UCSD-AML1 (cell line): Measurements from ENCODE around the gene RIMBP2.
"Not testable (repeated sequence)": the region's sequence is repeated elsewhere in the genome, so short reads cannot be mapped to it uniquely, and the experiment has no call there.

ENCODE experiments used
- DNase-seq: peaks from one replicate; lab custom pipeline; 2025; ENCODE audit not compliant: unreplicated experiment; lab: John Stamatoyannopoulos, UW

The RIMBP2 gene

GRCh38 chr12:130742112-130742511 is 26.0 kb upstream of the RIMBP2 start:
- no peak for DNase-seq

GRCh38 chr12:130739571-130739970 is 23.5 kb upstream of the RIMBP2 start:
- DNase-seq: no peak

- not testable (repeated sequence) for DNase-seq
These were observed 22.3 kb upstream of the RIMBP2 start for GRCh38 chr12:130738403-130738802.

GRCh38 chr12:130737731-130738130 is 21.6 kb upstream of the RIMBP2 start:
- DNase-seq: no peak

DNA sequence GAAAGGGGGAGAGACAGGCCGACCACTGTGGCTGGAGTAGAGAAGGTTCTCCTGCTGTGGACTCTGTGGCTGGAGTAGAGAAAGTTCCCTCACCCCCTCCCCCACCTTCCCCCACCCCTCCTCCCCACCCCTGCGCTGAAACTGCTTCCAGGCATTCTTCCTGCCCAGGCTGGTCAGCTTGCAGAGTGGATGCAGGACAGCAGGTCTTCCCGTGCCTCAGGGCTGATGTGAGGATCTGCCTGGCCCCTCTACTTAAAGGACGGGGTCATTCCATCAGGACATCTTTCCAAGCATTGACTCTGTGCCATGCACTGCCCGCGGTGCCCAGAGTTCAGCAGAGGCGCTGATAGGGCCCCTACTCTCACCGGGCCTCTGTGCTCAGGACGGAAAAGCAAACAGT is 13.2 kb upstream of the RIMBP2 start:
- DNase-seq: no peak

GRCh38 chr12:130728158-130729058 is 12.3 kb upstream of the RIMBP2 start:
- DNase-seq: no peak

GRCh38 chr12:130719263-130719859 is 3.3 kb upstream of the RIMBP2 start:
- no peak for DNase-seq

DNA sequence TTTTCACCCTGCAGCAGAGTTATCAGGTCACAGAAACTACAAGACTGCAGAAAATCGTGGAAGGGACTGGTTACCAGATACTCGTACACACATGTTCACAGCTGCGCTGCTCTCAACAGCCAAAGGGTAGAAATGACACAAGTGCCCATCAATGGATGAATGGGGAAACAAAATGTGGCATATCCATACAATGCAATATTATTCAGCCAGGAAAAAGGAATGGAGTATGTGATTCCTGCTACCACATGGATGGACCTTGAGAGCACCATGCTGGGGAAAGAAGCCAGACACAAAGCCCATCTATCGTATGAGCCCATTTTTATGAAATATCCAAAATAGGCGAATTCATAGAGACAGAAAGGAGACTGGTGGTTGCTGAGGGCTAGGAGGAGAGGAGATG is 1.7 kb upstream of the RIMBP2 start:
- no peak for DNase-seq

- no peak for DNase-seq
These were observed 869 bp upstream of the RIMBP2 start for GRCh38 chr12:130716969-130717366.

DNA sequence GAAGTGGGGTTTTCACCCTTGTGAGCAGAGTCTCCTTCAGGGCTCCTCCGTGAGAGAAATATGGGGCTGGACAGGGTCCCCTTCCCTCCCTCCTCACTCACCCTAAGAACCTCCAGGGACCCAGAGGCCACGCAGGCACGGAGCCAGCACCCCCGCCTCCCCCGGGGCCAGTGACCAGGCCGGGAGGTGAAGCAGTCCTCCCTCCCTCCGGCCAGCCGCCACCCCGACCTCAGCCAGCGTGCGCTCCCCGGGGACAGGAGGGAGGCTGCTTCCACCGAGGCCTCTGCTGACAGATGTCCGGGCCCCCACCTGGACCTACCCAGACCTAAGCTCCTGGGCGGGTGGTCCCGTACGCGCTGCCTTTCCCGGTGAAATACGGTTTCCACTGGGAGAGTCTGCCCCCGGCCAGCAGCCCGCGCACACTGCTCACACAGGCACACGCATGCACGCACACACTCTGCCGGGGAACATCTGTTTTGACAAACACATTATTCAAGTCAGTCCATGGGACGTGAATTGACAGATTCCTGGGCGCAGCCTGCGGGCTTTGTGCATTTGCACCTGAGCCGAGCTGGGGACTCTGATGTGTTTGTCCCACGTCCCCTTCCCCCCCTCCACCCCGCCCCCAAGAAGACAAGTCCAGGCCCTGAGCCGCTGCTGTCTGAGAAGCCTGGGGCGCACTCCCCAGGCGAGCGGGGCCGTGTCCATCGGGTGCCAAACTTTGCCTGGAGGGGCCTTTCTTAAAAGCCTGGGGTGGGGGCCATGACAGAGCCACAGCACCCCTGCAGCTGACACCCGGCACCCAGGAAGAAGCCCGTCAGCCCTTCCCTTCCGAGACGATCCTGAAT is 725 bp downstream of the RIMBP2 start:
- no peak for DNase-seq

DNA sequence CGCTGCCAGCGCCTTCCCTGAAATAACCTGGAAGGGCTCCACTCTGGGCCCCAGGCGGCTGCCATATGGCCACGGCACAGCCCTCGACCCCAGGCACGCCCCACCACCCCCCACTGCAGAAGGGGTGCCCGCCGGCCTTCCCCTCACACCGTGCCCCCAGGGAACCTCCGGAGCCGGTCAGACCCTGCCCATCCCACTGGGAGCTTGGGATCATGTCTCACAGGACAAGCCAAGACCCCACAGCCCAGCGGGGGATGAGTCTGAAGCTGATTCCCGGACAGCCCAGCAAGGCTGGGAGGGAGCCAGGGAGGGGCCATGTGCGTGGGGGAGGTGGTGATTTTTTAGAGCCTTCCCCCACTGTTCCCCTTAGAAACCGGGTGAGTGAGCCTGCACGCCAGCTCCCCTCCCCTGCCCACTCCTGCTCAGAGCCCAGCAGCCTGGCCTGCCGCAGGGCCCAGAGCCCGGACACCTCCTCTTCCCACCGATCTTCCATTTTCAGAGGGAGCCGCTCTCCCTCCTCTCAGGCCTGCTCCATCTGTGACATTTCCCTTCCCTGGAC is 1.4 kb downstream of the RIMBP2 start:
- DNase-seq: no peak

DNA sequence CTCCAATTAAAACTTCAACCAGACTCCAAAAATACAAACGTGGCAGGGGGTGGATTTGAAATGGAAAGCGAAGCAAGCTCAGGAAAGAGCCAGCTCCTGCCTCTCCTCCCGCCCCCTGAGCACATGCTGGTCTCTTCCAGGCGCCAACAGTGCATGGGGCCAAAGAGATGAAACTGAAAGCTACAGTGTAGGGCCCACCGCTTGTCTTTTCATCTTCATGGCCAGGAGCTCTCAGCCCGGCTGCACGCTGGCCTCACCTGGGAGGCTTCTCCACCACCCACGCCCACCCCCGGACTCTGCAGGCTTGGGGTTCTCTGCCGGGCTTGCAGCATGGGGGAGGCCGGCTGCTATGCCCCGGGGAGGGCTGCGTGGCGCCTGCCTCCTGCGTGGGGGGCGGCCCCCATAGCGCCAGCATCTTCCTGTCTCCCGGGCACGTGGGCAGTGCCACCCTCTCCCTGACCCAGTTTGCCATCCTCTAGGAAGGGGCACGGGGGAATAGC is 2.0 kb downstream of the RIMBP2 start:
- DNase-seq: no peak

DNA sequence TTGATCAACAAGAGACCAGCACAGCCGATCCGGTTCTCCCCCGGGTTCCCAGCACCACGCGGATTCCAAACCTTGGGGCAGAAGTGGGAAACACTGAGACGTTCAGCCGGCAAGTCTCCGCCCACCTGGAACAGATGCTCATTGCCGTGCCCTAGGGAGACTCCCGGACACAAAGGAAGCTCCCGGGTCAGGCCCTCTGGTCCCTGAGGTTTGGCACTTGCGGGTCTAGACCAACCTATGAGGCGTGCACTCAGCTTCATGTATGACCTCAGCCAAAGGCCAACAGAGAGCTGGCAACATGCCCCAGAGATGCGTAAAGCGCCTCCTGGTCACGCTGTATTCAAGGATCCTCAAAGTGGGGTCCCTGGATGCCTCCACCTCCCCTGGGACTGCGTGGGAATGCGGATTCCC is 2.5 kb downstream of the RIMBP2 start:
- no peak for DNase-seq

GRCh38 chr12:130712346-130713065 is 3.6 kb downstream of the RIMBP2 start:
- no peak for DNase-seq

- DNase-seq: no peak
These were observed 4.3 kb downstream of the RIMBP2 start for GRCh38 chr12:130711756-130712155.

DNA sequence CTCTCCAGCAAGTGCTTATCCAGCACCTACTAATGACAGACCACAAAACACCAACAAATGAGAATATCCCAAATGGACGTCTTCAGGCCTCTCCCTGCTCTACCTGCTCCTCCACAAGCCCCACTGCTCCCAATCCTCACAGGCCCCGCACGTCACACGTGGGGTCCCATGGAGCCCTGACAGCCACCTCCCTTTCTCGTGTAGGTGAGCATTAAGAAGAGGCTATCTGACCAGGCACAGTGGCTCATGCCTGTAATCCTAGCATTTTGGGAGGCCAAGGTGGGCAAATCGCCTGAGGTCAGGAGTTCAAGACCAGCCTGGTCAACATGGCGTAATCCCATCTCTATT is 5.4 kb downstream of the RIMBP2 start:
- DNase-seq: no peak

DNA sequence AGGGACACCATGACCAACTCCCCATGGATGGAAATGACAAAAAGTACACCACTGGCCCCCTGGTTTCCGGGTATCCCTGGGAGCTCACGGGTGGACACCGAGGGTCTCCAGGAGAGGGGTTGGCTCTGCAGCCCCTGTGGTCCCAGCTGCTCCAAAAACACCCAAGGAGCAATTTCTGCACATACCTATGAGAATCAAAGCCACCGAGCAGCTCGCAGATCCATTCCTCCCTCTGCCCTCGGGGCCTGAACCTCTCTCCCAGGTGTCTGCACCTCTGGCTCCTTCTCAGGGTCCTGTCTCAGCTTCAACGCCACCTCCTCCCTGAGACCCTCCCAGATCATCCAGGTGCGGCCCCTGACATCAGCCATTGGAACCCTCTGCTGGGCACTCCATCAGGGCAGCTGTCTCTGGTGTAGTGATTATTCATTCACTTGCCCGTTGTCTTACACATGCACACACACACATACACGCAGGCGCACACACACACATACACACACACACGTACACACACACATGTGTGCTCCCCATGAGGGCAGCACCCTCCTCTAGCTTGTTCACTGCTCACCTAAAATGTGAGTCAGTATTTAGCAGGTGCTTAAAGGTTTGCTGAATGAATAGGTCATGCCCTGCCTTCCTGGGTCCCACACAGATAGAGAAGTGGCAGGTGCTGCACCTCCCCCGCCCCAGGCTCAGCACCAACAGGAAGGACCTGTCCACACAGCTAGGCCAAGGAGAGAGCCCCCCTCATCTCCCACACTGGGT is 5.9 kb downstream of the RIMBP2 start:
- DNase-seq: no peak

DNA sequence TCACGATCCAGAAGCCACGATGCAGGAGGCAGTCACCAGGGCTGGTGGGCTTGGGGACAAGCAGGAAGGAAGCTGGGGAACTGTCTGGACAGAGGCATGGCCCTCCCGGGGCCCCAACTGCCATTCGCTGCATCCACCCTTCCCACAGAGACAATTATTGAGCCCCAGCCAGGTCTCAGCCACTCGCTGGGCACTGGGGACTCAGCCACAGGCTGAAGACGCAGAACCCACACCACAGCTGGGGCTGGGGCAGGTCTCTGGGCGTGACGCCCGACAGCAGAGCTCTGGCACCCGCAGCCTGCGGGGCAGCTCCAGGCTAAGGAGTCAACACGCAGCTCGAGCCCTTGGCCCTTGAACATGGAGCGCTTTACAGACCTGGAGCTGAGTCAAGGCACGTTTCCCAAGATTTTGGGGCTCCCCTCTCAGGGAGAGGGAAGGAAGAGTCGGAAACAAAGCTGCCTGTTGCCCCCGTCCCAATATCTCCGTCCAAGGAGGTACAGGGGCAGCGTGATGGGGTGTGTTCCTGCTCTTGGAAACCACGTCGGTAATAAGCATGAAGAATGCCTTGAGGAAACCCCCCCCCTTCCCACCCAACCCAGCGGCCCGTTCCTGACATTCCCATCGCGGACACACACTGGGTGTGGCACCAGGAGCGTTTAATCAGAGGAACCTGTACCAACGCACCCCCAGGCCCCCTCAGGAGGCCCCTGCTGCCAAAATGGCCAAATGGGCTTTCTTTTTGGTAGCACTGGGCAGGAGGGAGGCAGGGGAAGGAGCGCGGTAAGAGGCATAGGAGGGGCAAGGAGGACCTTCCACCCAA is 6.7 kb downstream of the RIMBP2 start:
- no peak for DNase-seq

GRCh38 chr12:130708648-130709047 is 7.5 kb downstream of the RIMBP2 start:
- DNase-seq: no peak
